ENCODE data around the gene INS.
A peak's percentile ranks its signal among the peaks of the same experiment; 100 is the strongest.

The INS gene

DNA sequence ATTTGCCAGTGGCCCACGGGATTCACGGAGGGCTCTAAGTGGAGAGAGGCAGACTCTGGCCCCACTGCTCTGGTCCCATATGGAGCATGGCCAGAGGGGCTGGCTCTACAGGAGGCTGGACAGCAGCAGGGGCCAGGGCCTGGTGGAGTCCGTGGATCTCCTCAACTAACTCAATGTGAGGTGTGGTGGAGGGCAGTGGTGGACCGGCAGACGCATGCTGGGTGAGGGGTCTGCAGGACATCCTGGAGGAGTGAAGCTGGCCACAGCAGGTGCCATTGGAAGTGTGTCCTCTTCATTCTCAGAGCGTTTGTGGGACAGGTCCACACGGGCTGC lies 37.4 kb downstream of the INS start:
- H3K4me3 ChIP-seq (ENCODE audit: low read length), result no peak overlapping the region
- no peak for TF ChIP-seq CTCF (conservative IDR thresholded peaks at IDR 0.05; ENCODE audit: low read length)
- DNase-seq (ENCODE audit: low read depth), result no peak

GRCh38 chr11:2122907-2123627 lies 37.9 kb downstream of the INS start:
- no peak for DNase-seq (ENCODE audit: low read depth)
- no peak overlapping the region for H3K4me3 ChIP-seq (ENCODE audit: low read length)
- TF ChIP-seq CTCF (conservative IDR thresholded peaks at IDR 0.05; ENCODE audit: low read length), result no peak

- DNase-seq (ENCODE audit: low read depth), result peak; percentile 63
- no peak for TF ChIP-seq CTCF (conservative IDR thresholded peaks at IDR 0.05; ENCODE audit: low read length)
- H3K4me3 ChIP-seq (ENCODE audit: low read length), result no peak overlapping the region
Measured at GRCh38 chr11:2122222-2122906, 38.6 kb downstream of the INS start.

GRCh38 chr11:2121227-2122130 lies 39.5 kb downstream of the INS start:
- no peak for TF ChIP-seq CTCF (conservative IDR thresholded peaks at IDR 0.05; ENCODE audit: low read length)
- H3K4me3 ChIP-seq (ENCODE audit: low read length), result no peak overlapping the region
- DNase-seq (ENCODE audit: low read depth), result no peak

- no peak overlapping the region for H3K4me3 ChIP-seq (ENCODE audit: low read length)
- no peak for TF ChIP-seq CTCF (conservative IDR thresholded peaks at IDR 0.05; ENCODE audit: low read length)
- DNase-seq (ENCODE audit: low read depth), result peak; percentile 48
Measured at GRCh38 chr11:2120359-2121100, 40.5 kb downstream of the INS start.

GRCh38 chr11:2118677-2119076 lies 42.3 kb downstream of the INS start:
- peak; percentile 34 for DNase-seq (ENCODE audit: low read depth)
- H3K4me3 ChIP-seq (ENCODE audit: low read length), result no peak overlapping the region
- TF ChIP-seq CTCF (conservative IDR thresholded peaks at IDR 0.05; ENCODE audit: low read length), result no peak

Measured in AG10803 (cell line).